Duodenal mucosa (tissue), 2 donors: ENCODE measurements around the gene CNTNAP2.

Source experiments
- H3K27ac ChIP-seq: one replicate; pipeline ENCODE4 v1.7.0; 2013; ENCODE audit warnings: low read depth, low read length
- H3K27me3 ChIP-seq, 2 donors: one replicate each; pipeline ENCODE4 v1.7.0; 2013; ENCODE audit warnings: low read length in 2 of 2, control low read depth in 1 of 2; ENCODE audit not compliant: insufficient read depth in 2 of 2, control insufficient read depth in 1 of 2
- H3K36me3 ChIP-seq, 2 donors: one replicate each; pipeline ENCODE4 v1.7.0; 2013; ENCODE audit warnings: low read length in 2 of 2, control low read depth in 1 of 2; ENCODE audit not compliant: insufficient read depth in 2 of 2, control insufficient read depth in 1 of 2
- H3K4me1 ChIP-seq, 2 donors: one replicate each; pipeline ENCODE4 v1.7.0; 2013; ENCODE audit warnings: low read length in 2 of 2, control low read depth in 1 of 2; ENCODE audit not compliant: insufficient read depth in 2 of 2, control insufficient read depth in 1 of 2
- H3K4me3 ChIP-seq, 2 donors: one replicate each; pipeline ENCODE4 v1.7.0; 2013; ENCODE audit warnings: low read length in 2 of 2, low read depth in 1 of 2
- H3K9ac ChIP-seq, 2 donors: one replicate each; pipeline ENCODE4 v1.7.0; 2013; ENCODE audit warnings: low read length in 2 of 2, low read depth in 1 of 2
- H3K9me3 ChIP-seq, 2 donors: one replicate each; pipeline ENCODE4 v1.7.0; 2013; ENCODE audit warnings: low read length in 2 of 2, control low read depth in 1 of 2; ENCODE audit not compliant: control insufficient read depth in 1 of 2

Gene CNTNAP2

GRCh38 chr7:146736446-146737190, 620.0 kb downstream of the CNTNAP2 start:
- no peak overlapping the region for H3K9ac ChIP-seq
- peaks cover 3 to 5% of the 10 kb centered on the region in 2 donors for H3K9me3 ChIP-seq
- H3K4me3 ChIP-seq: no peak overlapping the region
- H3K4me1 ChIP-seq: no peaks in the 10 kb centered on the region
- no peak overlapping the region for H3K27ac ChIP-seq
- H3K27me3 ChIP-seq: no peaks in the 10 kb centered on the region
- H3K36me3 ChIP-seq: no peaks in the 10 kb centered on the region

- Histone ChIP-seq H3K9ac (no peak overlapping the region), H3K36me3 (no peaks in the 10 kb centered on the region), H3K4me3 (no peak overlapping the region), H3K4me1 (no peaks in the 10 kb centered on the region), H3K27ac (no peak overlapping the region), H3K27me3 (no peaks in the 10 kb centered on the region), H3K9me3 (peaks cover 3 to 5% of the 10 kb centered on the region in 2 donors)
Observed at GRCh38 chr7:146740039-146740438, 623.4 kb downstream of the CNTNAP2 start.

DNA sequence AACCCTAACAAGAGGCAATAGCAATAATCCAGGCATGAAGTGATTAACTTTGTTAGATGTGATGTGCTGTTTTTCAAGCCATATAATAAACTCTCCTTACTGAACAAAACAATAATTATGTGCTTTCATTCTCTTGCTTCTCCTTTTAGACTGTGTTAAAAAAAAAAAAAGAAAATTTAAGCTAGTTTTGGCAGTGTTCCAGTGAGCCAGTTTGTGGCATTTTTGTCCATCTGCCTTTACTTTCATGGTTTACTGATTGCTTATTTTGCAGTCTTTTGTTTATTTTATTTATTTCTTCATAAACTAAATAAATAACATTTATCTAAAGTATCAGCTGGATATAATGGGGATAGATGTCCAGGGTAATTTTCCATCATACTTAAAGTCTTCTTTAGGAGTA, 625.3 kb downstream of the CNTNAP2 start:
- H3K9ac ChIP-seq: no peak overlapping the region
- H3K4me1 ChIP-seq: no peaks in the 10 kb centered on the region
- H3K36me3 ChIP-seq: no peaks in the 10 kb centered on the region
- H3K27ac ChIP-seq: no peak overlapping the region
- H3K9me3 ChIP-seq: peaks cover 3 to 5% of the 10 kb centered on the region in 2 donors
- H3K4me3 ChIP-seq: no peak overlapping the region
- no peaks in the 10 kb centered on the region for H3K27me3 ChIP-seq

DNA sequence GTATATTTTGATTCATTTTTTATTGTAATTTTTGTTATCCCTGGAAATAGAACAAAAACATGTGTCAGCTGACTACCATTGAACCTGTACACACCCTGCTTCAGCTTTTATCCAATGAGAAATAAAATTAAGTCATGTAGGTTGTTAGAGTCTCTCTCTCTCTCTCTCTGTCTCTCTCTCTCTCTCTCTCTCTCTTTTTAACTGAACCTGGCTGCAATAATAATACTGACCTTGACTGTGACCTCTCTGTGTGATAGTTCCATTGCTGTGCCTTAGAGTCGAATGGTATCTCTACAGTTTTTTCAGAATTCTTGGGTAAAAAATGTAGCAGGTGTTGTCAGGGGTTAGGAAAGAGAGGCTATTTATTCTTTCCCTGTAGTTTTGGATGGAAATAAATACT, 637.8 kb downstream of the CNTNAP2 start:
- Histone ChIP-seq H3K27ac (no peak overlapping the region), H3K4me1 (no peaks in the 10 kb centered on the region), H3K9ac (no peak overlapping the region), H3K36me3 (no peaks in the 10 kb centered on the region), H3K4me3 (no peak overlapping the region), H3K27me3 (no peaks in the 10 kb centered on the region), H3K9me3 (no peaks in the 10 kb centered on the region)

DNA sequence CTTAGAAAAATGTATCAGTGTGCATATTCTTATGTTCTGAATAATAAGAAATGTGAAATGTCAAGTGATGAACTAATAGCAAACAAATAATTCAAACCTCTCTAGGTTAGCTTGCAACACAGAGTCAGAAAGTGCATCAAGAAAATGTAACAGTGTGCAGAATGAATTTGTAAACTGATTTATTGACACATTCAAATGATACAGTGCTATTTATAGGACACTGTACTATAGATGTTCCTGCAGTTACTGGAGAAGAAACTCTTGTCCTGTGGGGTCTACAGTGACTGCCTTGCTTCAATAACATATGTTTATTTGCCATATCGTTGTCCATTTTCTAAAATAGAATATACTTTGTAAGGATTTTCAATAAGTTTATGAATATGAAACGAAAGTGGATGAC, 639.0 kb downstream of the CNTNAP2 start:
- H3K27ac ChIP-seq: no peak overlapping the region
- H3K9ac ChIP-seq: no peak overlapping the region
- H3K9me3 ChIP-seq: no peaks in the 10 kb centered on the region
- H3K36me3 ChIP-seq: no peaks in the 10 kb centered on the region
- H3K4me1 ChIP-seq: no peaks in the 10 kb centered on the region
- H3K4me3 ChIP-seq: no peak overlapping the region
- H3K27me3 ChIP-seq: no peaks in the 10 kb centered on the region

DNA sequence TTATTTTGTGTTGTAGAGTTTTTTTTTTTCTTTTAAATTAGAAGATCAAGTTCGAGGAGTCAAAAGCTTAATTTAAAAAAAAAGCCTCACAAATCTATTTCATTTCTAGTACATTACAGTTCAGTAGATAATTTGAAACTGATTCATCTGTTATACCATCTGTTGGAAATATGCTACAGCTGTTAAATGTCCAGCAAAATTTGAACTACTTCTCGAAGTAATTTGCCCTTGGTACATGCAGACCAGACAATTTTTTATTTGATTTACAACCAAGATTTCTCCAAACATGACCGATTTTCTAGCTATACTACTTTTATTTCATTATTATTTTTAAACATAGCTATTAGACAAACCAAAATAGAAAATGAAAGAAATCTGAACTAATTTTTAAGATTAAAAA, 647.9 kb downstream of the CNTNAP2 start:
- no peaks in the 10 kb centered on the region for H3K4me1 ChIP-seq
- H3K27ac ChIP-seq: no peak overlapping the region
- no peaks in the 10 kb centered on the region for H3K36me3 ChIP-seq
- no peak overlapping the region for H3K4me3 ChIP-seq
- H3K9ac ChIP-seq: no peak overlapping the region
- H3K9me3 ChIP-seq: no peaks in the 10 kb centered on the region
- no peaks in the 10 kb centered on the region for H3K27me3 ChIP-seq

- no peaks in the 10 kb centered on the region for H3K9me3 ChIP-seq
- H3K36me3 ChIP-seq: no peaks in the 10 kb centered on the region
- H3K4me1 ChIP-seq: no peaks in the 10 kb centered on the region
- no peak overlapping the region for H3K4me3 ChIP-seq
- no peaks in the 10 kb centered on the region for H3K27me3 ChIP-seq
- H3K9ac ChIP-seq: no peak overlapping the region
- H3K27ac ChIP-seq: no peak overlapping the region
Observed at GRCh38 chr7:146768957-146769356, 652.4 kb downstream of the CNTNAP2 start.

GRCh38 chr7:146772601-146773000, 656.0 kb downstream of the CNTNAP2 start:
- Histone ChIP-seq H3K9ac (no peak overlapping the region), H3K4me1 (no peaks in the 10 kb centered on the region), H3K9me3 (peaks cover 0 to 2% of the 10 kb centered on the region in 2 donors), H3K4me3 (no peak overlapping the region), H3K27ac (no peak overlapping the region), H3K27me3 (no peaks in the 10 kb centered on the region), H3K36me3 (no peaks in the 10 kb centered on the region)

GRCh38 chr7:146773506-146773905, 656.9 kb downstream of the CNTNAP2 start:
- no peak overlapping the region for H3K27ac ChIP-seq
- H3K9me3 ChIP-seq: peaks cover 0 to 2% of the 10 kb centered on the region in 2 donors
- no peaks in the 10 kb centered on the region for H3K4me1 ChIP-seq
- no peaks in the 10 kb centered on the region for H3K27me3 ChIP-seq
- H3K9ac ChIP-seq: no peak overlapping the region
- H3K36me3 ChIP-seq: no peaks in the 10 kb centered on the region
- H3K4me3 ChIP-seq: no peak overlapping the region

GRCh38 chr7:146781352-146782116, 664.9 kb downstream of the CNTNAP2 start:
- Histone ChIP-seq H3K27me3 (no peaks in the 10 kb centered on the region), H3K36me3 (no peaks in the 10 kb centered on the region), H3K27ac (no peak overlapping the region), H3K4me3 (no peak overlapping the region), H3K4me1 (no peaks in the 10 kb centered on the region), H3K9ac (no peak overlapping the region), H3K9me3 (peaks cover 3 to 8% of the 10 kb centered on the region in 2 donors)
